HEK293T (cell line): ENCODE results near the gene P3R3URF.

ENCODE experiments used
- ARNT ChIP-seq: fragments of 450-650 bp; IDR thresholded peaks from 2 replicates; pipeline ENCODE4 v1.6.1; 2017; ENCODE audit warnings: mild to moderate bottlenecking
- BHLHE40 ChIP-seq: fragments of 450-650 bp; IDR thresholded peaks from 2 replicates; pipeline ENCODE4 v1.6.1; 2016; ENCODE audit warnings: mild to moderate bottlenecking, moderate library complexity, borderline replicate concordance
- CTBP1 ChIP-seq: fragments of 450-650 bp; IDR thresholded peaks from 2 replicates; pipeline ENCODE4 v1.6.1; 2016; ENCODE audit warnings: borderline replicate concordance
- ELF4 ChIP-seq: fragments of 450-650 bp; IDR thresholded peaks from 2 replicates; pipeline ENCODE4 v1.6.1; 2017; ENCODE audit warnings: antibody characterized with exemption
- FOXK2 ChIP-seq: fragments of 450-650 bp; IDR thresholded peaks from 2 replicates; pipeline ENCODE4 v1.6.1; 2016; ENCODE audit warnings: mild to moderate bottlenecking
- HDGF ChIP-seq: fragments of 450-650 bp; IDR thresholded peaks from 2 replicates; pipeline ENCODE4 v1.6.1; 2017; ENCODE audit warnings: antibody characterized with exemption, borderline replicate concordance
- L3MBTL2 ChIP-seq: fragments of 450-650 bp; conservative IDR thresholded peaks from 2 replicates; pipeline ENCODE4 v1.6.1; 2016; ENCODE audit warnings: mild to moderate bottlenecking
- NFRKB ChIP-seq: fragments of 450-650 bp; IDR thresholded peaks from 2 replicates; pipeline ENCODE4 v1.6.1; 2016; ENCODE audit warnings: mild to moderate bottlenecking, moderate library complexity
- SP1 ChIP-seq: fragments of 450-650 bp; IDR thresholded peaks from 2 replicates; pipeline ENCODE4 v1.6.1; 2017
- TARDBP ChIP-seq: fragments of 450-650 bp; IDR thresholded peaks from 2 replicates; pipeline ENCODE4 v1.6.1; 2016
- ZNF384 ChIP-seq: fragments of 450-650 bp; IDR thresholded peaks from 2 replicates; pipeline ENCODE4 v1.6.1; 2016

DNA sequence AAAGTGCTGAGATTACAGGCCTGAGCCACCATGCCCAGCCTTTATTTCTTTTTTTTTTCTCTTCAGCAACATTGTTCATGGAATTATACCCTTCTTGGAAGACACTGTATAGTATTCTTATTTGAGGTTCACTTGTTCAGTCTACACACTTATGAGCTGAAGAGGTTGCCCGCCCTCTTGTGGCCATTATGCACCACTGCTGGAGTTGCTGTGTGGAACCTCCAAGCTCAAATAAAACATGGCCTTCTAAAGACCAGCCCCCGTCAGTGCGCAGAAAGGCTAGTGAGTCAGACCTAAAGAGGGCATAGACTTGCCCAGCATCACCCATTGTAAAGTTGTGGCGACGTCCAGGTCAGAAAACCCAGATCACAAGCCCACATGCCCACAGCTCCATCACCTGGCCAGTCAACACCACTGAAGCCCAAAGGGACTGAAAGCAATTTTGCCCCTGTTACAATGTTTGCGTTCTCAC, 47.2 kb upstream of the P3R3URF start:
- TF ChIP-seq SP1 (no peak), ELF4 (no peak), ZNF384 (no peak), TARDBP (no peak), BHLHE40 (no peak), L3MBTL2 (no peak), FOXK2 (no peak), HDGF (no peak), ARNT (no peak), NFRKB (no peak), CTBP1 (no peak)
